GM12875 (cell line): ENCODE data around the gene SLC7A1.

Source experiments
- H3K4me3 ChIP-seq: one replicate; pipeline ENCODE4 v1.5.1; 2011; ENCODE audit warnings: low read depth, low read length, control low read depth
- CTCF ChIP-seq: IDR thresholded peaks from 2 replicates; pipeline ENCODE4 v1.5.1; 2011; ENCODE audit warnings: low read depth, mild to moderate bottlenecking, control low read depth, inconsistent platforms, low read length, moderate library complexity, borderline replicate concordance; ENCODE audit not compliant: insufficient read depth

Gene SLC7A1

DNA sequence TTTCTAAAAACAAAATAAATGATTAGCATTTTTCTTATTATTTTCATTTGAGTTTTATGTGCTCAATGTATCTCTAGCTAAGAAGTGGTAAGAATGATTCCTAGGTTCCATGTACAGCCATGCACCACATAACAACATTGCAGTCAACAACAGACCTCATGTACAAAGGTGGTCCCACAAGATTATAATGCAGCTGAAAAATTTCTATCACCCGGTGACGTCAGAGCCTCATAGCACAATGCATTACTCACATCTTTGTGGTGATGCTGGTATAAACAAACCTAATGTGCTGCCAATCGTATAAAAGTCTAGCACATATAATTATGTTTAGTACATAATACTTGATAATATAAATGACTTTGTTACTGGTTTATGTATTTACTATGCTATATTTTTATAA is 120.5 kb downstream of the SLC7A1 start:
- TF ChIP-seq CTCF, result no peak
- H3K4me3 ChIP-seq, result no peak overlapping the region

- no peak for TF ChIP-seq CTCF
- H3K4me3 ChIP-seq, result no peak overlapping the region
These were observed 122.3 kb downstream of the SLC7A1 start for GRCh38 chr13:29473166-29473565.

DNA sequence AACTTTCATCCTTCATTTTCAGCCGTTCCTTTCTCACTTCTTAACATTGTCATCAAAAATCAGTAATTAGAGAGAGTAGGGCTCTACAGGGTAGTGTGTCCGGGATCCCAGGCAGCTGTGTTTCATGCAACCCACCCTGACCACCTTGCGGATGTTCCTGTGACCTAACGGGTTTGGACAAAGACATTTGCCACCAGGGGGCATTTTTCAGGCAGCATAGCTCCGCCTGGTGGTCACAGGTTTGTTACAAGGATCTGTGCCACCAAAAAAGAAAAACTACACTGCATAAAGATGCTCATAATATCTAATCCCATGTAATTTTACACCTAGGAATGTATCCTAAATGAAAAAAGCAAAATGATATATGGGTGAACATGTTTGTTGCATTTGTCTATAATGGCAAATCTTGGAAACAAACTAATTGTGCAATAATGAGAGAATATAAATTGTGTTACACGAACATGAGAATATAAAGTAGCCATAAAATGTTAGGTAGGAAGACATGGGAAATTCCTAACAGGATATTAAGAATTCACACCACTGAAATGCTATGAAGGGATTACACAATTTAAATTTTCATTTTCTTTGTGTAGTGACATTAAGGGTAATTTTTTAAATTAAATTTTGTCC is 123.0 kb downstream of the SLC7A1 start:
- H3K4me3 ChIP-seq, result no peak overlapping the region
- TF ChIP-seq CTCF, result peak; percentile 98

DNA sequence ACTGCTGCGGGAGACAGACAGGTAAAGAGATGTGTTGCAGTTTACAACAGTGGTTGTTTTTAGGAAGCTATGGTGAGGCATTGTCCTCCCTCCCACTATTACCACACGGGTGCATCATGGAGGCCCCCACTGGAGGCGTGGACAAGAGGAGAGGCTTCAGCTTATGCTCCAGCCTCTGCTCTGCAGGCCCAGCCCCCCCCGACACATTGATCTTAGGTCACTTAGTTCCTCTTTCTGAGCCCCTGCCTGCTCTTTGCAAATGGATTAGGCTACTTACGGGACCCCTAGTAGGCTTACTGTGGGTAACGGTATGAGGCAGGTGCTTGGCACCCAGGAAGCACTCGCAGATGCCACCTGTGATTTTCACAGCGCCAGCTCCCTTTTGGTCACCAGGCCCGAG is 123.9 kb downstream of the SLC7A1 start:
- H3K4me3 ChIP-seq, result no peak overlapping the region
- no peak for TF ChIP-seq CTCF

- no peak overlapping the region for H3K4me3 ChIP-seq
- TF ChIP-seq CTCF, result no peak
These were observed 129.7 kb downstream of the SLC7A1 start for GRCh38 chr13:29465741-29466293.

DNA sequence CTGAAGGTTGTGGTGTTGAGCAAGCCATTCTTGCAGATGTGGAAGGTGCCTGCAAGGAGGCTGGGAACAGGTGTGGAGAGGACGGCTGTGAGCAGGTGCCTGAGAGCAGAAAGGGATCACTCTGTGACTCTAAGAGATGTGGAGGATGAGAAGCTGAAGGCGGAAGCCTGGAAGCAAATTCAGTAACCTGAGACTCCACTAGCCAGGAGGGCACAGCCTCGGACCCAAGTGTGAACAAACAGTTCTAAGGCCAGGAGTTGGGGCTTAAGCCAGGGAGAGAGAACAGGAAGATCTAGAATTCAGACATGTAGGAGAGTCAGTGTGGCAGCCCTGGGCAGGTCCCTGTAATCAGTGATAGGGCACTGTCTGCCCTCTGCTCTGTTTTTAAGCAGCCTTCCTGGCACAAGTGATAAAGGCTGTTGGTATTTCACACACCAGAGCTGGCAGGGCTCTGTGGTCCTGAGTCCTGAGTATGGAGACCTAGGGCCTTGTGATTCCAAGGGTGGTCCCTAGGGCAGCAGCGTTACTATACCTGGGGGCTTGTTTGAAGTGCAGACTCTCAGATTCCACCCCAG is 131.3 kb downstream of the SLC7A1 start:
- TF ChIP-seq CTCF, result no peak
- H3K4me3 ChIP-seq, result no peak overlapping the region

DNA sequence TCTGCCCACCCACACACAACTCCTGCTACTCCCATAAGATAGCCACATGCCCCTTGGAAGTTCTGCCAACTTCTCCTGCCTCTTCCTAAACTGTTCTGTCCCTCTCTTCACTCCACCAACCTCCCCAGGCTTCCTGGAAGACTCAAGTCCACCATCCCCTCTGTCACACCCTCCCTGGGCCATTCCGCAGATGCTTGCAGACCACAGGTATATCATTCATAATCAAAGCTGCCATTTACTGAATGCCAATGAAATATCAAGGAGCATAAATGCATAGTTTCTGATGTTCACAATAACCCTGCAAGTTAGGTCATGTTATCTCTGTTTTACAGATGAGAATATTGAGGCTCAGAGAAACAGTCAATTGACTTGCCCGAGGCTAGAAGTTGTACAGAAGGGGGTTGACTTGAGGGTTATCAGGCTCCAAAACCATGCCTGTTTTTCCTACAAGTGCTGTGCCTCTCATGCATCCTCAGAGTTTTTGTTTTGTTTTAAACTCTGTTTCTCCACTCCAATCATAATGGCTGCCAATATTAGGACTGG is 135.6 kb downstream of the SLC7A1 start:
- no peak for TF ChIP-seq CTCF

More for the DNA sequence above, 135.6 kb downstream of the SLC7A1 start:
- no peak overlapping the region for H3K4me3 ChIP-seq
